Activated effector memory CD4-positive, alpha-beta T cell treated with Interleukin-2 at 50 U/mL for 16 hours (primary cell): ENCODE results near the gene RGS7.
"Not testable (repeated sequence)": the region's sequence is repeated elsewhere in the genome, so short reads cannot be mapped to it uniquely, and the experiment has no call there.

Experiments
- DNase-seq: peaks from one replicate; pipeline ENCODE4 v3.0.0-alpha.2; 2020

Gene RGS7

DNA sequence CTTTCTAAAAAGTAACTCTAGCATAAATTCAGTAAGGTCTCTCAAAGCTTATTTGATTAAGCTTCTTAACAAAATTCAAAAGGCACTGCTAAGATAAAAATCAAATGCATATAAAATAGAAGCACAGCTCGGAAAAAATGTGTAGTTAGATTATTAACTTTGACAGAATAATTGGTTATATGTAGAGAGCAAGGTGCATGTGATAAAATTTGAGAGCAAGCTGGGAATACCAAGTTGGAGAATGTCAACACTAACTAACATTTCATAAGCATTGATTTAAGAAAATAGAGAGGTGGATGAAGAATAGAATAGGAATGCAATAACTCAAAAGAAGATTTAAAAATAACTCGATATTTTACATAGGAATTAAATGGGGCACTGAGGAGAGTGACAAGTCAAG is 540.5 kb downstream of the RGS7 start:
- DNase-seq, result no peak

DNA sequence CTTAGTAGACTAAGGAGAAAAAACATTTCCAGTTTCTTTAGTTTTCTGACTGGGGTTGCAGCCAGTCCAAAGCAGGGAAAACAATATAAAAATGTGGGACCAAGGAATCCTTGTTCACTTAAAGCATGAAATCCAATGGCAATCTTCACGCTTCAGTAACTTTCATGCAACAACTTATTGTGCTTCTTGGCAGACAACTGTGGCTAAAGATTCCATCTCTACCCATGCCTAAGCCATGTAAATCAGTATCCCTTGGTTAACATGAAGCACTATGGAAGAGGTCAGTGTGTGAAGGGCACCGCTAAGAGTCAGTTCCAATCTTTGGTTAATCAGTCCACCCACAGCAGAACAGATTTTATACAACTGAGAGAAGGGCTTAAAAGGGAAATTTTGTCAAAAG is 543.3 kb downstream of the RGS7 start:
- no peak for DNase-seq

DNA sequence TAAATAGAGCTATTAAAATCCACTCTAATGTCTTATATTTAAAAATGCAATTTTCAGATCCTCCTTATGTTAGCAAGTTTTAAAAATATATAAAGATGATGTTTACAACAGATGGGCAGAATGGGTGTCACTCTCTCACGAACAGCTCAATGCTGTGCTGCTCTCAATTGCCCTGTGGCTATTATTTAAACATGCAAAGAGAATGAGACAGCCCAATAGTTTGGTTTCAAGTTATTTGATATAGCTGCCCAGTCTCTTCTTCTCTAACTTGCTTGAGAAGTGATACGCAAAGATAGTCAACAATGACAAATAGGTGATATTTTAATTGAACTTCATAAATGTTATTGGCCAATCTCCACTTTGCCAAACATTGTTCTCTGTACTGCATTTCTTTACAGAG is 545.7 kb downstream of the RGS7 start:
- DNase-seq, result no peak

DNA sequence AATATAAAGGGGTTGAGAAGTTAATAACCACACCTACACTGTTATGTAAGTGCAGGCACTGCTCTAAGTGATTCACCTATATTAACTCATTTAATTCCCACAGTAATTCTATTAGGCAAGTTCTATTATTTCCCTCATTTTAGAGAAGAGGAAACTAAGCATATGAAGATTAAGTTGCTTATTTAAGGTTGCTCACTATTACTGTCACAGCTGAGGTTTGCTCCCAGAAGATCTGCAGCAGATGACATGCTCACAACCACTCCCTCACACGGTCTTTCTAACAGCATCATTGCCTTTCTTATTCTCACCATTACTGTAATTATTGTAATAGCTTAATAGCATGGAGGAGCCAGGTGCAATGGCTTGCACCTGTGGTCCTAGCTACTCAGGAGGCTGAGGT is 548.6 kb downstream of the RGS7 start:
- DNase-seq, result no peak

DNA sequence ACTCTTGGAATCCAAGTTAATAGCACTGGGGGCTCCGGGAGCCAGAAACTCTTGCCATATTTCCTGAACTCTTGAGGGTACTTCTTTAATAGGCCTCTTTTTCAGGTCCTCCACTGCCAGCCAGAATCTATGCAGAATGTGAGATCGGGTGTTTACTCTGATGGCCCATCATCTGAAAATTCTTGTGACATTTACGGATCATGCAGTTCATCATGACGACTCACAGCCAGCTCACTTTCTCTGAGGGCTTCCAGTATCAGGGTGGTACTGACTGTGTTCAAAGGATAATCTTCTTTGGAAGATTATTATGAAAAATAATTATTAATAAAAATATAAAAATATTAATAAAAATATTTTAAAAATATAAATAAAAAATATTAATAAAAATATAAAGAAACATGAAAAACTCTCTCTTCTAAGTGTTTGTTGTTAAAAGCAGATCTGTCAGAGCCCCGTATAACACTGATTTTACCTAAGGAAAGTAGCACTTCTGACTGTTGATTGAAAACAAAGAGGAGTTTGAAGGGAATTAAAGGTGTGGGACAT is 550.7 kb downstream of the RGS7 start:
- no peak for DNase-seq

DNA sequence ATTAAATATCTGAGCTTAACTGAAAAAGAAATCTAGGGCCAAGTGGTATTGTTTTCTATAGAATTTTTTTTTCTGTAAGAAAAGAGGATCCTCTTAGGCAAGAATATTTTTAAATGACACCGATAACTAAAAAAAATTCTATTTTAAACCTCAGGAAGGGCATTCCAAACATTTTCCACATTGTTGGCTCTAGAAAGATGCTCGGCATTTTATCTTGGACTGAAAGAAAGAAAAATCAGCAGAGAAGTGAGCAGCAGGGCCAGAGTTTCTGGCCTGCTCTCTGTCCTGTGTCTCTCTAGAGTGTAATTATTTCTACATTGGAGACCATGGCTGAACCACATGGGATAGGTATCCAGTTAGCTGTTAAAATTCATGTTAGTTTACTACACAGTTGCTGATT is 552.5 kb downstream of the RGS7 start:
- DNase-seq, result no peak

DNA sequence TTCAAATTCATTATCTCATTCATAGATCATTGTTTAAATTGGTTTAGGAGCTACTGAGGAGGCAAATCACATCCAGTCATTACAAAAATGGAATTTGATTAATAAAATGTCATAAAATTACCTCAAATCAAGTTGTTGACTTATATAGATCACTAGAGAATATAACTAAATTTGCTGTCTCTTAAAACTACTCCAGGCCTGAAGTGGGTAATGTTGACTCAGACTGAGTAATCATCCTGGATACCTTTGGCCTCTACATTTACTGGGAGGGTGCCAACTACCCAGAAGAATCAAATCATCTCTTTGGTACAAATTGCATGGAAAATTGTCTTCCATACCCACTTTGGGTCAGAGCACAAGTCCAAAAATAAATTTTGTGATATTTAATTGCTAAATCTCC is 553.9 kb downstream of the RGS7 start:
- no peak for DNase-seq

DNA sequence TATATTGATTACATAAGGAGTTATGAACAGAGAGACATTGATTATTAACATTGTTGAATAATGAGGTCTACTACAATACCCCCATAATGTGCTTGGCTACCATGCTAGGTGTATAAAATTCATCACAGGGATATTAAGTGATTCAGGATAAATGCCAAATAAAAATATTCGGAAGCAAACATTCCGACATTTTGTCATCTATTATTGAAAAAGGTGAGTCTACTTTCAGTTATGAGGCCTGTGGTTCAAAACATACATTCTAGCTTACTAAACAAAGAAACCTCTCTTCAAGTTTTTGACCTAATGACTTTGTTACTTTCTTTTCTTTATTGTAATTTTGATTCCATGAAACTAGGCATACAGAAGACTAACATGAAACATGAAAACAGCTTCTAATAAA is 554.7 kb downstream of the RGS7 start:
- DNase-seq, result no peak

DNA sequence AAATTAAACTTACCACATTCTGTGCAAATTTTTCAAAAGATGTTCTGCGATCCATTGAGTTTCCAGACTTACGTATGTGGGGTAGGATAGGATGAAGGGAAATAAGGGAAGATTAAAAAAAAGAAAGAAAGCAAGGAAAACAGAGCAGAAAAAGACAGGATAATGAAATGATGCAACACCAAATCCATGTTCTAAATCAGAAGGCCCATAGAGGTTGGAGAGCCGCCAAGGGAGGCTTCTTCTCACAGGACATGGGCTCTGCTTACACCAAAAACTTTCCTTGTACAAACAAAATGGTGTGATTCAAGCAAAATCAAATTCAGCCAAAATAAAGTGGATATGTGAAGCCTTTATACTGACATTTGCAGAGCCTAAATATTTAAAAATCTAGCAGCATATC is 555.6 kb downstream of the RGS7 start:
- no peak for DNase-seq

DNA sequence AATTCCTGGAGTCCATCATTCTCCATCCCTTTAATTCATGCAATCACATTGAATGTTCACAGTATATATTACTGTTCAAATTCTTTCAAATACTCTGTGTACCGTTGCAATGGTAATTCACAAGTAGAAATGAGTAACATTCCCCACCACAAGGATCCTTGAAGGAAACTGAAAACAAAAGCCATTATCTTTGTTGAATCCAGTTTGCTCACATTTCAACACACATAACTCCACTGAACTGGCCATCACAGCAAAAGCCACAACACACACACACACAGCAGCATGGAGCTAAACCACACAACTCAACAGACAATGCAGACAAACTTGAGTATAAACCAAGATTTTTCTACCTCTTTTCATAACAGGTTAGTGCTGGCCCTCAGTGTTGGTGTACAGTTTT is 556.7 kb downstream of the RGS7 start:
- DNase-seq, result no peak

DNA sequence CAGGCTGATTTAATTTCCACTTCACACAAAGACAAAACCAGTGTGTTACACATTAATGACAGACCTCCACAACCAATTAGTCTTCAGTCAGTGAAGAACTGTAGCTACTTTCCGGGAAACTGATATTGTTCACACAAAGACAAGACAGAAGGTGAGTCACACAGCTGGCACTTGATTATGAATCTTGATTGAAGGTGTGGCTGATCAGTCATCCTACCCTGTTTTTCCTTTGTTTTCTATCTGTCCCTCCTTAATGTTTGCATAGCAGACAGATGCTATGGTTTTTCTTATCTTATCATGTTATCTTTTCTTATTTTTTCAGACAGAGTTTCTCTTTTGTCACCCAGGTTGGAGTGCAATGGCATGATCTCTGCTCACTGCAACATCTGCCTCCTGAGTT is 560.0 kb downstream of the RGS7 start:
- no peak for DNase-seq

DNA sequence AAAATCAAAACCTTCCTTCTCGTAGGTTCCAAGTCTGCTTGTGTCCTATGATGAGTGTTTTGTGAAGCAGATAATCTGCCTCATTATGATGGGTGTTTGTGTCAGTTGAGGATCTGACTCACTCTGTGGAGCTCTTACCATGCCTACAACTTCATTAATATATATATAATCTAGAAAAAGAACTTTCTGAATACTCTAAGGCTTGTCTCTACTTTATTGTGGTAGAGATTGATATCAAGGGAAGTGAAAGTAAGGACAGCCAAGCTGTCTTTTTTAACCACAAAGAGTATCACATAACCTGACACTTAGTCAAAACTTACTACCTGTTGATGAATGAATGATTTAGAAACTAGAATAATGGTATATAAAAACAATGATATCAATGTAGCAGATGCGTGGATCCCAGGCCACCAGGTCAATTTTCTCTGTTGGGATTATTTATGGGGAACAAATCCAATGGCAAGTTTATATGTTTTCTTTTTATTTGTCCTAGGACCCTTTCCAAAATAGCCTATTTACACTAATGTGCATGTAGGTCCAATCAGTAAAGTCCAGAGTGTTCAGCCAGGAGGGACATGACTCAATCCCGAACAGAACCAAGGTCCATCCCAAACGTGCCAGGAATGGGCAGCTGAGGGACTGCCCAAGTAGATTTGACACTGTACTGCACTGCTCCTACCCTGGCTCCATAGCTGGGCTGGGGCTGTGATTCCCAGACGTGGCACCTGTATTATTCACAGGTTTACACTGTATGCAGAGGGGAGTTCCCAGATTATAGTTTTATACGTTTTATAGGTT is 562.8 kb downstream of the RGS7 start:
- DNase-seq, result no peak

DNA sequence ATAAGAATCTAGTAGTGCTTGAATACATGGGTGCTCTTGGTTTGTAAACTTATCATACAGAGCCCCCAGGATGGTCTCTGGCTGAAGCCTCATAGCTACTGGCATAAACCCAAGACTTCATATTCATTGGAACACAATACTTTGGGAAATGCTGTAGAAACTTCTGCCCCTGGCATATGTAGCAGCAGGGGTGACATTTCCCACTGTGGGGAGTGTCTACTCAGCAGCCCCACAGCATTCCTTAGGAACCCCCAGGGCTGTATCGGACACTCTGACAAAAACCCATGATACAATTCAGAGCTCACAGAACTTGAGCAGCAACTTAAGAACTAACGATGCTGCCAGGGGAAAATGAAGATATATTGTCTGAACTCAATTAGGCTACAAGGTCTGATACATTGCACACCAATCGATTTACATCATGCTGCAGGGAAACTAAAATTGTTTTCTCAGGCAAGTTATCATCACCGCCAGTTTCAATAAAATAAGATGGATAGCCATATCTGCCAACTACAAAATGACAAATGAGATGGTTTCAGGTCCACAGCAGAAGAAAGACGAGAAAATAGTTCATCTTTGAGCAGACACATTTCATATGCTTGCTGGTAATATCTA is 564.0 kb downstream of the RGS7 start:
- DNase-seq, result no peak

DNA sequence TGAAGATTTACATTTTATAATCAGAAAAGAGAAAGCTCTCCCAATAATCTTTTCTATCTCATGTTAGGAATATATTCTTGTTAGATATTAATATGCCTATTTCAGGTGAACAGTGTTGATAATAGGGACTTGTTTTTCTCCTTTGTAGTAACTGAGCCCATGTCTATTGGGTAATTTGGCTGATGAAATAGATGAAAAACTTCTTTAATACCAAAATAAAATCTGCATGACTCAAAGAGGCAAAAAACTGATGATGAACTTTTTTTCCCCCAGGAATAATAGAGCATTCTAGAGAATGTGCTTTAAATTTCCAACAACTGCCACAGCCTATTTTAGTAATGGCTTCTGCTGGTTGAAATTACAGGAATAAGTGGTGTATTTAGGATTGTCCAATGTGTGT is 566.1 kb downstream of the RGS7 start:
- no peak for DNase-seq

DNA sequence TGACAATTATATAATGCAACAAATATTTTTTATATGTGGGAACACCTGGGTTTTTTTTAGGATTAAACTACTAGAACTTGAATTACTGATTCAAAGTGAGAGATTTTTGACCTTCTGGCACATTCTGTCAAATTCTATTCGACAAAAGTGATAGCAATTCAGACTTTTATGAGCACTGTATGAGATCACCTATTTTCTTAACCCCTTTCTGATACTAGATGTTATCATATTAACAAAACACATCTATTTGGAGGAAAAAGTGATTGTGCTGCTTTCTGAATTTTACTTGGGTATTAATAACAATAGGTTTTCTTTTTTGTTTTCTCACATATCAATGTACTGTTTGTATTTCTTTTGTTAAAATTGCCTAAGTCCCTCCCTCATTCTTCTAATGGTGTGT is 570.1 kb downstream of the RGS7 start:
- DNase-seq, result no peak

DNA sequence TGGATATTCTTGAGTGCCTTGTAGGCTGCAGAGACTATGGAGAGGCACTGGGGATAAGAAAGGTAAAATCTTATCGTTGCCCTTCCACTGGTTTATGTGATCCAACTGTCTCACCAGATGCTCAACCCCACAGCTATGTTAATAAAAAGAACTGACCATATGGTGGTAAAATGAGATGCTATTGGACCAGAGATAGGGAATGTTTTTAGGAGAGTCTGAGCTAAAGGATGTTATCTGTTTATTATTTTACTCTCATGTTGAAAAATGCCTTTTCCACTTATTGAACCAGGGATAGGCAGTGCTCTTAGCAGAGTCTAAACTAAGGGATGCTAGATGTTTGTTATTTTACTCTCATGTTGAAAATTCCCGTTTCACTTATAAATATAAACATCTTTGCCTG is 572.2 kb downstream of the RGS7 start:
- no peak for DNase-seq

DNA sequence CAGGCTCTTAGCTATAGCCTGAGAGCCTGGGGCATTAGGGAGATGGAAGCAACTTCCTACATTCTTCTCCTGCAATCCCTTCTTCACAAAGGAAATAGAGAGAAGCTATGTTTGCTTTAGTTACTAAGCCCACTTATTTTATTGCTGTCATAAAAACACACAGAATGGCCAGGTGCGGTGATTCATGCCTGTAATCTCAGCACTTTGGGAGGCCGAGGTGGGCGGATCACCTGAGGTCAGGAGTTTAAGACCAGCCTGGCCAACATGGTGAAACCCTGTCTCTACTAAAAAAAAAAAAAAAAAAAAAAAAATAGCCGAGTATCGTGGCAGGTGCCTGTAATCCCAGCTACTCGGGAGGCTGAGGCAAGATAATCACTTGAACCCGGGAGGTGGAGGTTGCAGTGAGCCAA is 573.3 kb downstream of the RGS7 start:
- not testable (repeated sequence) for DNase-seq

DNA sequence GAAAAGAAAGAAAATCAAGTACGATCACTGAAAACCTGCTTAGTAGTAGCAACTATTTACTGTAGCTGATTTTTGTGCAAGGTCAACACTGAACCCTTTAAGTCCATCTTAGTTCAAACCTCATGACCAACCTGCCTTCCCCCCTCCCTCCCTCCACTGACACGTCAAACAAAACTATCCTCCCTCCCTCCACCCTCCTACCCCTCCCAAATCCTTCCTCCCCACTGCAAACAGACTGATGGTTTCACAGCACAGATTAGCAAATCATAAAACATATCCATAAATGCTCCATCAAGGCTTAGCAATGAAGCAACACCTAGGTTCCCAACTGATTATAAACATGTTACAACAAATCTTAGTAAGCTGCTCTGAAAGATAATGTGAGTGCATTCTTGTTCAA is 580.8 kb downstream of the RGS7 start:
- no peak for DNase-seq

DNA sequence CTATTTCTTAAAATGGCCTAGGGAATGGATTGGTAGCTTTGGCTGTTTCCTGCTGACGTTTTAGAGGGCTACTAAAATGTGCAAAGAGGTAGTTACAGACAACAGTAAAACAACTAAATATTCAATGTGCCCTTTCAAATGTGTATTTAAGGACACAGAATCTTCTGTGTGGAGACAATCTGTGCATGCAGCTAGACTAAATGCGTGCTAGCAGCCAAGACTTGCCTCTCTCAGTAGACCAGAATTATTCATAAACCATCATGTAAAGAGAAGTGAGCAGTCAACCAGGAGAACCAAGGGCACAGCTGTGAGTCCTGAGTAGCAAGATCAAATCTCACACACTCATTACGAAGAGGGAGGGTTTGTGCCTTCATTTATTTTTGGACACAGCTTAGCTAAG is 584.9 kb downstream of the RGS7 start:
- no peak for DNase-seq

DNA sequence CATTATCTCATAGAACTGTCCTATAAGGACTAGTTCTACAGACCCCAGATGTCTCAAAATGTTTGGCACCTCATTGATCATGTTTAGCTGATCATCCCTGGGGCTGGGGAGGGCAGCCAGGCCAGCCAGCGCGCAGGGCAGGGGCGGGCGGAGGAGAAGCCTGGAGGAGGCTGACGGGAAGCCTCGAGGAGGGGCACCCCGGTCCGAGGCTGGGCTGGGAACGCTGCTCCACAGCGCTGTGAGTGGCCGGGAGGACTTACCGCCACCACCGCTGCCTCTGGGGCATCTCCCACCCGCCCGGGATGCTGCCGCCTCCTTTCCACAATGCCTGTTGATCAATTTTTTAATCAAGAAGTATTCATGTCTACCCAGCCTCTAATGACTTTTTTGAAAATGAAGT is 585.6 kb downstream of the RGS7 start:
- DNase-seq, result no peak

DNA sequence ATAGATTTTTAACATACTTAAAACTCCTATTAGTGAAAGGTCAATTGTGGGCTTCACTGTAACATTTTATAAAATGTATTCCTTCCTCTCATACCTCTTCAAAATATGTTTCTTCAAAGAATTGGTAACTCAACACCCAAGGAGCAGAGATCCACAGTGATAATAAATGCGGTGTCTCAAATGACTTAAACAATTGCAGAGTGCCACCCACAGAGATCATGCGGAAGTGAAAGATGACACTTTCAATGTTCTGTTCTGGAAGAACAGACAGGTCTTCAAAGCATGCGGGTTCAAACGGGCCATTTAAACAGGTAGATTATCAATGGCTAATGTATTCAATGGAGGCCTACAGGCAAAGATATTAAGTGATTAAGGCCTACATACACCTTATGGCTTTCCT is 588.0 kb downstream of the RGS7 start:
- DNase-seq, result no peak

DNA sequence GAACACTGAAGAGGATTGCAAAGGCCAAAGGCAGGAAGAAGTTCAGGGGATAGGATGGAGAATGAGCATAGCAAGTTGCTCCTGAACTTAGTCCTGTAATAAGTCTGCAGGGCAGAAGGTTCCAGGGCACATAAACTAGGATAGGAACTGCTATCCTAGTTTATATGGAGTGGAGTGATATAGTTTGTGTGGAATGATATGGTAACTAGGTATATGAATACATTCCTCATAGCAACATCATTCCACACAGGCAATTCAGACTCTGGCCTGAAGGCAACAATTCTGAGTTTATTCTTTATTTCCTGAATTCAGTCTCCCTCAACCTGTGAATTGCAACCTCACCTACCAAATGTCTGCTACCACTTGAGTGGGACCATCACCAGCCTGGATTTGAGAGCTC is 590.2 kb downstream of the RGS7 start:
- no peak for DNase-seq

DNA sequence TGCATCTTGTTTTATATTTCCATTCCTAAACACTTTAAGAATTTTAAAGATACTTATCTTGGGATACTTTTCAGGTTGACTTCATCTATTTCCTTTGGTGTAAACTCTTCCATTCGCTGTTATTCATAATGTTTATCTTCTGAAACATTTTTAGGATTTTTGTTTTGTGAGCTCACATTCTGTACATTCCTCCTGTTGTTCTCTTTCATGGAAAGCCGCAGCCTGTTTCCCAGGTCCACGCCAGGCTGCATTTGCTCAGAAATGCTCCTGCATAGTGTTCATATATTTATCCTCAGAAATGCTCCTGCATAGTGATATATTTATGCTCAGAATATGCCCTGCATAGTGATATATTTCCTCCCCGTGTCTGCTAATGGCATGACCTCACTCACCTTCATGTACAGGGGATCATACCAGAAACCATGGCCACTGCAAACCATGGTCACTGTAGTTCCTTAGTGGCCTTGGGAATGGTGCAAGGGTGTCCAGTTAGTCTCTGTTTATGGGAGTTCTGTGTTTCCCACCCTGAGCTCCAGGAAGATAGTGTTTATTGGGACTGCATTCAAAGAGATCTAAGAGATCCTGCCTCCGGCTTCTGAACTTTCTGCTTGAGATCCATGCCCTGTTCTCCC is 591.2 kb downstream of the RGS7 start:
- no peak for DNase-seq

DNA sequence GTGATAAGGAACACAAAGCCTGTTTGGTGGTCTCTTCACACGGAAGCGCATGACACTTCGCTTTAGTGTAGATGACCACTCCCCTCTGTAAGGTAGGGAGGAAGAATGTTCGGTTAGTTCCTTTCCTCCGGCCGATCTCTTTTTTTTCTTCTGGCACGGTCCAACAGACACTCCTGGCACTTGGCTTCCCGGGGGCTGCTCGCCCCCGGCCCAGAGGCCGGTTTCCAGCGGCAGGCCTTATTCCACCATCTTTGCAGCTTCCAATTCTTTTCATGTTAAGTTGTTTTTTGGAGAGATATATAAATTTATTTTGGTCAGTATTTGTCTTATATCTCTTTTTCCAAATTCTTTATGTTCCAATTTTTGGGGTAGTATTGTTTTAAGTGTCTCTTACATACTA is 593.2 kb downstream of the RGS7 start:
- no peak for DNase-seq
